ENCODE data around the gene RASGRP3.

The RASGRP3 gene

DNA sequence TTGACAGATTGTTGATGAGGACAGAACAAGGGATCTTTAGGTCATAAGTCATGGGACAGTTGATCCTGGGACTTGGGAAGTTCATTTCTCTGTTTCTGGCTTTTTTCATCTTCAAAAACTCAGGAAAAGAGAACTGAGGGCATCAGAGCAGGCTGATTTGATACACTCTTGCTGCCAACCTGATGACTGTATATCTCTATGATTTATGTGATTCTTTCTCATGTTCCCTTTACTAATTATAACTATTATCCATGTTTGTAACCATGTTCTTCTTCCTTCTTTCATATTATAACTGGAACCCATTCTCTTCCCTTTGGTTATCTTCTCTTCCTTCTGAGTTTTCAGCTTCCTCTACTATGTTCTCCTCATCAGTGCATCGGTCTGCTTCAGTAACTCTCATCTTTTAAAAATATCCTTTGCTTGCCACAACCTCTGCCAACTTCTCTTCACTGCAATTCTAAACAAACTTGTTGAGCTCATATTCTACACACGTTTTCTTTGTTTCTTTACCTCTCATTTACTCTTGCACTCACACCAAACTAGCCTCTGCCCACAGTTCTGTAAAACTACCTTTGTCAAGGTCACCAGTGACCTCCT, 13.5 kb downstream of the RASGRP3 start:
- CTCF ChIA-PET: no interaction called here
- H3K27ac ChIP-seq: no peak overlapping the region

DNA sequence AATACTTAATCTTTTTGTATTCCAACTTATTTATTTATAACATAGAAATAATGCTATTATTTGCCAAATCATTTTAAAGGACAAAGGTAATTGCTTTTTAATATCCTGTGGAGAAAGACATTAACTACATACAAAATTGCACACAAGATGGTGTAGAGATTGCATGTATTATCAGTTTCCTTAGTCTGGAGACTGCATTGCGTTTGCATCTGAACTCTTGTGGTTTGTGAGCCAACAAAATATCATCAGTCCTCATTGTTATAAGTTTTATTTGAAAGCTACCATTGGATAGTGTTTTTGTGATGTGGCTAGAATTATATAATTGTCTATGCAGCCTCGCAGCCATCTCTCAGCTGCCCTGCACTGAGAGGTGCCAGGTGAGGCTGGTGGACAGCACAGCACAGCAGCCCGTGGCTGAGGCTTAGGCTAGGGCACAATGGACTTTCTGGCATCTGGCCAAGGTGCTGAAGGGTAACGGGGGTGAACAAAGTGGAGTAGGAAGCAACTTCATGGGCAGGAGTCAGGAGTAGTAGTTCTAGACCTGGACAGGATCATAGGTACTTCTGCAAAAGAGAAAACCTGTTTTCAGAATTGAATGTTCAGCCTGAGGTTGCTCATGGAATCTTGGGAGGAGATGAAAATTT, 15.1 kb downstream of the RASGRP3 start:
- H3K27ac ChIP-seq: no peak overlapping the region
- no peak for DNase-seq (ENCODE audit: low spot score)
- ChIA-PET CTCF (no interaction called here), POLR2A (ENCODE audit: low non-redundant PET) (no interaction called here)
- TF ChIP-seq, protein P1, sequence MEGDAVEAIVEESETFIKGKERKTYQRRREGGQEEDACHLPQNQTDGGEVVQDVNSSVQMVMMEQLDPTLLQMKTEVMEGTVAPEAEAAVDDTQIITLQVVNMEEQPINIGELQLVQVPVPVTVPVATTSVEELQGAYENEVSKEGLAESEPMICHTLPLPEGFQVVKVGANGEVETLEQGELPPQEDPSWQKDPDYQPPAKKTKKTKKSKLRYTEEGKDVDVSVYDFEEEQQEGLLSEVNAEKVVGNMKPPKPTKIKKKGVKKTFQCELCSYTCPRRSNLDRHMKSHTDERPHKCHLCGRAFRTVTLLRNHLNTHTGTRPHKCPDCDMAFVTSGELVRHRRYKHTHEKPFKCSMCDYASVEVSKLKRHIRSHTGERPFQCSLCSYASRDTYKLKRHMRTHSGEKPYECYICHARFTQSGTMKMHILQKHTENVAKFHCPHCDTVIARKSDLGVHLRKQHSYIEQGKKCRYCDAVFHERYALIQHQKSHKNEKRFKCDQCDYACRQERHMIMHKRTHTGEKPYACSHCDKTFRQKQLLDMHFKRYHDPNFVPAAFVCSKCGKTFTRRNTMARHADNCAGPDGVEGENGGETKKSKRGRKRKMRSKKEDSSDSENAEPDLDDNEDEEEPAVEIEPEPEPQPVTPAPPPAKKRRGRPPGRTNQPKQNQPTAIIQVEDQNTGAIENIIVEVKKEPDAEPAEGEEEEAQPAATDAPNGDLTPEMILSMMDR (conservative IDR thresholded peaks at IDR 0.05; ENCODE audit: low read depth): no peak

More for the DNA sequence above, 13.5 kb downstream of the RASGRP3 start:
- POLR2A ChIA-PET (ENCODE audit: low non-redundant PET): no interaction called here
- DNase-seq (ENCODE audit: low spot score): no peak
- TF ChIP-seq, protein P1 (conservative IDR thresholded peaks at IDR 0.05; ENCODE audit: low read depth): no peak

DNA sequence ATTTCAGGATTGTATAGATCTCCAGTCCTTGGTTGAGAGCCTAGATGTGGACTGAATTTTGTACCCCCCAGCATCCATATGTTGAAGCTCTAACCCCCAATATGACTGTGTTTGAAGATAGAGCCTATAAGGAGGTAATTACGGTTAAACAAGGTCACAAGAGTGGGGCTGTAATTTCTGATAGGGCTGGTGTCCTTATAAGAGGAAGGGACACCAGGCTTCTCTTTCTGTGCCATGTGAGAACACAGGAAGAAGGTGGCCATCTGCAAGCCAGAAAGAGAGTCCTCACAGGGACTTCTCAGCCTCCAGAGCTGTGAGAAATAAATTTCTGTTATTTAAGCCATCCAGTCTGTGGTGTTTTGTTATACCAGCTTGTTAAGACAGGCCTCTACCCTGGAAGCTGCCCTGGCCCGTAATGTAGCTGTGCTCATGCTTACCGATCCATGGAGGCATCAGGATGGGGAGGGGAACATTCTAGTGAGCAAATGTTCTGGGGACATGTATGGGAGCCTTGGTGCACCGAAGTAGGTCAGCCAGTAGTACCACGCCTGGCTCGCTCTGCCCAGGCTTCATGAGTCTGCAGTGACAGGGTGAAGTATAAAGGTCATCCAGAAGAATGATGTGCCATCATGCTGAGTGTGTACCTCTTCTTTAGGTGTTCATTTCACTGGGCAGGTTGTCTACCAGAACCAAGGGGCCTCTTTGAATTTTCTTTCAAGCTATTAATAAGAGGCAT, 16.1 kb downstream of the RASGRP3 start:
- POLR2A ChIA-PET (ENCODE audit: low non-redundant PET): no interaction called here
- DNase-seq (ENCODE audit: low spot score): no peak
- TF ChIP-seq, protein P1 (conservative IDR thresholded peaks at IDR 0.05; ENCODE audit: low read depth): no peak
- CTCF ChIA-PET: no interaction called here
- no peak overlapping the region for H3K27ac ChIP-seq

DNA sequence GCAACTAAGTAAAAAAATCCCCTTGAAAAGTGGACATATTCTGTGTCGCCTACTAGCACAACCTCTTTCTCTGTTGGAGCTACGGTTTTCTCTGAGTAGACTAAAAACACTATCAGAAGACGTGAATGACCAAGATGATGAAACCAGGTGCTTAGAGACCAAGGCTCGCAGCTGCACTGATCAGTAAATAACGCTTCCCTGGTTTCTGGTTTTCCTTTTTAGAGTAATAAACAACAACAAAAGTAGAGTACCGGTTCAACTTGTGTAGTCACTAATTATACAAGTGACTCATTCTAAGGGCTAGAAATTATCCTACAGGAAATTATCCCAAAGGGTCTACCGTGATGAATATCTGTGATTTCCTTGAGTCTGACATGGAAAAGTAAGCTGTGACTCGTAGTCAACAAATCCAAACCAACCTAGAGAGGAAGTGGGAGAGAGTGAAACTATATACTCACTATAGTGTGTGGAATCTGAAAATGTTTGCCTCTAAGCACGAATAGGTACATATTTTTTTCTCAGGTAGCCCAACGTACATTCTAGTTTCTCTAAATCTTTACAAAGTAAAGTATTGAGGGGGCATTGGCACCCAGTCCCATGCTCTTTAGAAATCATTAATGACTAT, 17.8 kb downstream of the RASGRP3 start:
- ChIA-PET POLR2A (ENCODE audit: low non-redundant PET) (no interaction called here), CTCF (interaction anchor here (1.1 kb wide), 1 partner anchor 9 kb away, joined by 3 read pairs; no protein-coding TSS in a partner anchor)
- DNase-seq (ENCODE audit: low spot score): peak; percentile 8
- H3K27ac ChIP-seq: no peak overlapping the region
- TF ChIP-seq, protein P1 (conservative IDR thresholded peaks at IDR 0.05; ENCODE audit: low read depth): no peak

DNA sequence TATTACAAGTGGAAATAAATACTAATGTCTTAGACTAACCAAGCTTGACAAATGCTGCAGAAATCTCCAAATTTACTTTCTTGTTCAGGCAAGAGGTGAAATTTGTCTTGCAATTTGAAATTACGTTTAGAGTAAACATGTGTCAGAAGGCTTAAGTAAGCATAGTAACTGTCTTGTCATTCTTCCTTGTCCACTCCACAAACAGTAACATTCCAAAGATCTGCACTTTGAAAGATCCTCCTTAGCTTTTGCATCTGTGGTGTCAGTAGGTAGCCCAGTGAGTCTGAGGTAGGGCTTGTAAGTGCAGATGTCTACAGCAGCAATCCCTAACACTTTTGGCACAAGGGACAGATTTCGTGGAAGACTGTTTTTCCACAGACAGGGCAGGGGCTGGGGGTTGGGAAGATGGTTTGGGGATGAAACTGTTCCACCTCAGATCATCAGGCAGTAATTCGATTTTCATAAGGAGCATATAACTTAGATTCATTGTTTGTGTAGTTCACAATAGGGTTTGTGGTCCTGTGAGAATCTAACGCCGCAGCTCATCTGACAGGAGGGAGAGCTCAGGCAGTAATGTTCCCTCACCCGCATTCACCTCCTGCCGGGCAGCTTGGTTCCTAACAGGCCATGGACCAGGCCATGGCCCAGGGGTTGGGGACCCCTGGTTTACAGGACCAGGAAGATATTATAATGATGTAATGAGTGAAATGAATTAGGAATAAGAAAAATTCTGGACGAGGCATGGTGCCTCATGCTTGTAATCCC, 18.6 kb downstream of the RASGRP3 start:
- TF ChIP-seq, protein P1 (conservative IDR thresholded peaks at IDR 0.05; ENCODE audit: low read depth): no peak
- H3K27ac ChIP-seq: no peak overlapping the region
- CTCF ChIA-PET: no interaction called here
- POLR2A ChIA-PET (ENCODE audit: low non-redundant PET): no interaction called here
- DNase-seq (ENCODE audit: low spot score): no peak

DNA sequence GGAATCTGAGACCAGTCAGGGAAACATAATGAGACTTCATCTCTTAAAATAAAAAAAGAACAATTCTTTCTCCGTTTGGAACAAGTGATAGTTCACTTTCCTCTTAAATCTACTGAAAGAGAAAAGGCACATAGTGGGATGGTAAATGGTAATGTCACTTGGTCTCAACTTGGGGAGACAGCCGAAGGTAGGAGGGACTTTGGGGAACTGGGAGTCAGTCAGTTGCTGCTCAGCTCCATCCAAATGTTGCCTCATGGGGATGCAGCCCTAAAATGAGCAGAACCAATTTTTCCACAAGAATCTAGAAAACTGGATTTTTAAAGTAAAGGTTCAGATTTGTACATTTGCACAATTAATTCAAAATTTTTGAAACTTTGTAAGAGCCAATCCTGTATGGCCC, 19.2 kb downstream of the RASGRP3 start:
- no peak for DNase-seq (ENCODE audit: low spot score)
- no peak overlapping the region for H3K27ac ChIP-seq
- ChIA-PET CTCF (no interaction called here), POLR2A (ENCODE audit: low non-redundant PET) (no interaction called here)
- TF ChIP-seq, protein P1 (conservative IDR thresholded peaks at IDR 0.05; ENCODE audit: low read depth): no peak

Data from RWPE1 (cell line).